Bone marrow (tissue), 2 donors: ENCODE results near the gene IFITM5.
A peak's percentile ranks its signal among the peaks of the same experiment; 100 is the strongest.
"Not testable (repeated sequence)": the region's sequence is repeated elsewhere in the genome, so short reads cannot be mapped to it uniquely, and the experiment has no call there.

ENCODE experiments used
- DNase-seq, 2 donors: peaks; one replicate each; lab custom pipeline; 2025; lab: John Stamatoyannopoulos, UW

The IFITM5 gene

GRCh38 chr11:283405-284104 lies 15.8 kb downstream of the IFITM5 start:
- DNase-seq: no peak

GRCh38 chr11:282630-283360 lies 16.5 kb downstream of the IFITM5 start:
- DNase-seq: no peak

- no peak for DNase-seq
These were observed 17.2 kb downstream of the IFITM5 start for GRCh38 chr11:282171-282570.

GRCh38 chr11:281486-282161 lies 17.7 kb downstream of the IFITM5 start:
- no peak for DNase-seq

GRCh38 chr11:280706-281485 lies 18.4 kb downstream of the IFITM5 start:
- DNase-seq: no peak

- DNase-seq: no peak
These were observed 19.2 kb downstream of the IFITM5 start for GRCh38 chr11:279966-280705.

- DNase-seq: no peak
These were observed 20.0 kb downstream of the IFITM5 start for GRCh38 chr11:279040-279965.

GRCh38 chr11:278001-278951 lies 21.1 kb downstream of the IFITM5 start, which contains the start of gene NLRP6:
NLRP6 (plus strand) TSS chr11:278407; CDS start chr11:278570, 163 bp downstream.
- no peak for DNase-seq

GRCh38 chr11:276219-276618 lies 23.1 kb downstream of the IFITM5 start:
- DNase-seq: no peak

- DNase-seq: no peak
These were observed 26.5 kb downstream of the IFITM5 start for GRCh38 chr11:272931-273198.

GRCh38 chr11:272195-272930 lies 27.0 kb downstream of the IFITM5 start:
- DNase-seq: no peak

GRCh38 chr11:271319-271715 lies 28.0 kb downstream of the IFITM5 start:
- no peak for DNase-seq

- no peak for DNase-seq
These were observed 28.6 kb downstream of the IFITM5 start for GRCh38 chr11:270451-271318.

GRCh38 chr11:269146-269890 lies 30.0 kb downstream of the IFITM5 start:
- DNase-seq: peak; percentile 49 to 78

GRCh38 chr11:268716-269145 lies 30.6 kb downstream of the IFITM5 start:
- DNase-seq: not testable (repeated sequence)

- DNase-seq: peak; percentile 20 to 54
These were observed 31.8 kb downstream of the IFITM5 start for GRCh38 chr11:267491-267994.
